B cell (primary cell): ENCODE data around the gene KCNS1. TPM values are rescaled to one million over a fixed set of nuclear protein-coding genes. Genes with fewer than 3 reads are reported as not detected.

Experiments
- ATAC-seq: fragments of 200-7000 bp; cut with Tn5 transposase; one replicate; pipeline ENCODE4 v1.10.0; 2021; ENCODE audit warnings: low read depth, mild to moderate bottlenecking, moderate number of reproducible peaks, moderate library complexity
- CTCF ChIA-PET: fragments of 350-600 bp; sonication (Branson Sonifier 250); formaldehyde crosslinking; loops from one replicate; lab custom pipeline; 2021; ENCODE audit warnings: antibody characterized with exemption, inconsistent platforms; lab: Charles Lee
- POLR2A ChIA-PET: fragments of 350-600 bp; sonication (Branson Sonifier 250); formaldehyde crosslinking; loops from one replicate; lab custom pipeline; 2021; ENCODE audit warnings: antibody characterized with exemption; lab: Charles Lee
- DNase-seq: peaks from one replicate; pipeline ENCODE4 v3.0.0; 2013
- H2AFZ ChIP-seq: 2 replicates; pipeline ENCODE4 v1.6.1; 2012; ENCODE audit warnings: mild to moderate bottlenecking, low read depth, low read length; ENCODE audit not compliant: insufficient read depth, poor library complexity, severe bottlenecking
- H3K27ac ChIP-seq, 2 donors: 1 replicate in 1 of 2; 2 replicates in 1 of 2; pipeline ENCODE4 v1.5.1; 2012 to 2013; ENCODE audit warnings: low read length in 2 of 2, mild to moderate bottlenecking in 2 of 2, moderate library complexity in 1 of 2
- H3K27me3 ChIP-seq, 4 experiments: fragments of 200-600 bp in 1 of 4; sonication (generic) in 1 of 4; replicated peaks in 1 of 4; 1 replicate in 2 of 4; 2 replicates in 2 of 4; pipeline versions ENCODE4 v1.6.1 to v1.7.0; 2013 to 2016; ENCODE audit warnings: low read length in 3 of 4, mild to moderate bottlenecking in 2 of 4, mixed read lengths in 1 of 4, moderate library complexity in 1 of 4; ENCODE audit not compliant: insufficient read depth in 4 of 4, control insufficient read depth in 3 of 4; ENCODE audit errors: control extremely low read depth in 1 of 4
- H3K36me3 ChIP-seq, 2 experiments: replicated peaks in 1 of 2; 1 replicate in 1 of 2; 2 replicates in 1 of 2; pipeline versions ENCODE4 v1.6.1 to v1.7.1; 2013; ENCODE audit warnings: low read length in 1 of 2; ENCODE audit not compliant: insufficient read depth in 2 of 2, control insufficient read depth in 1 of 2; ENCODE audit errors: control extremely low read depth in 1 of 2, extremely low read depth in 1 of 2
- H3K4me1 ChIP-seq, 2 donors: fragments of 200-600 bp in 1 of 2; sonication (generic) in 1 of 2; 1 replicate in 1 of 2; 2 replicates in 1 of 2; pipeline versions ENCODE4 v1.5.1 to v1.6.1; 2013 to 2017; ENCODE audit warnings: low read length in 2 of 2; ENCODE audit not compliant: control insufficient read depth in 2 of 2, insufficient read depth in 2 of 2
- H3K4me2 ChIP-seq: replicated peaks from 2 replicates; pipeline ENCODE3; 2012; ENCODE audit warnings: mild to moderate bottlenecking, low read depth, low read length; ENCODE audit not compliant: poor library complexity, severe bottlenecking
- H3K4me3 ChIP-seq, 5 experiments: fragments of 200-600 bp in 1 of 5; sonication (generic) in 1 of 5; 1 replicate in 3 of 5; 2 replicates in 2 of 5; pipeline versions ENCODE4 v1.5.1 to v1.7.0; 2011 to 2016; ENCODE audit warnings: low read length in 4 of 5, mild to moderate bottlenecking in 4 of 5, low read depth in 2 of 5, control low read depth in 1 of 5, moderate library complexity in 1 of 5; ENCODE audit not compliant: insufficient read depth in 1 of 5; ENCODE audit errors: control extremely low read depth in 1 of 5, extremely low read depth in 1 of 5
- H3K79me2 ChIP-seq: fragments of 200-600 bp; sonication (generic); one replicate; pipeline ENCODE4 v1.6.0; 2016; ENCODE audit warnings: low read length; ENCODE audit not compliant: control insufficient read depth, insufficient read depth
- H3K9ac ChIP-seq: fragments of 200-600 bp; sonication (generic); 2 replicates; pipeline ENCODE4 v1.6.1; 2017; ENCODE audit warnings: mild to moderate bottlenecking, low read length, moderate library complexity
- H3K9me3 ChIP-seq, 3 donors: one replicate each; pipeline versions ENCODE4 v1.6.1 to v1.7.1; 2013; ENCODE audit warnings: low read length in 2 of 3; ENCODE audit not compliant: control insufficient read depth in 2 of 3, insufficient read depth in 1 of 3; ENCODE audit errors: control extremely low read depth in 1 of 3
- H4K20me1 ChIP-seq: 2 replicates; pipeline ENCODE4 v1.6.0; 2012; ENCODE audit warnings: mild to moderate bottlenecking, low read length; ENCODE audit not compliant: insufficient read depth, control insufficient read depth, poor library complexity, severe bottlenecking
- H3K27ac Mint-ChIP-seq: one replicate; pipeline ENCODE4 v1.8.0; 2021; ENCODE audit warnings: mixed read lengths
- H3K27me3 Mint-ChIP-seq: one replicate; pipeline ENCODE4 v1.8.0; 2021; ENCODE audit warnings: mixed read lengths
- H3K4me1 Mint-ChIP-seq: one replicate; pipeline ENCODE4 v1.8.0; 2021; ENCODE audit warnings: mixed read lengths
- H3K4me3 Mint-ChIP-seq: one replicate; pipeline ENCODE4 v1.8.0; 2021; ENCODE audit warnings: mixed read lengths
- H3K9me3 Mint-ChIP-seq: one replicate; pipeline ENCODE4 v1.8.0; 2022; ENCODE audit warnings: mixed read lengths; ENCODE audit not compliant: insufficient read depth
- EZH2 ChIP-seq: IDR thresholded peaks from 2 replicates; pipeline ENCODE4 v1.6.1; 2012; ENCODE audit warnings: borderline replicate concordance, low read depth, mild to moderate bottlenecking, moderate library complexity, low read length; ENCODE audit not compliant: insufficient read depth, poor library complexity, severe bottlenecking
- WGBS: methylation state at CpG from one replicate; pipeline ENCODE4 v1.1.5; 2013; ENCODE audit warnings: missing lambda C conversion rate; ENCODE audit not compliant: insufficient coverage; 5-methylcytosine and 5-hydroxymethylcytosine counted together
- intact Hi-C: fragments of 100-400 bp; cut with micrococcal nuclease; formaldehyde crosslinking; loops from one replicate; pipeline ENCODE4 v1.10.0; 2022
- polyA plus RNA-seq: library from polyadenylated mRNA; depleted of rRNA; stranded (reverse); fragments of >200 nt; gene quantifications from 2 replicates; pipeline ENCODE4 v1.2.3, GENCODE V29; 2012
- total RNA-seq, 2 donors: library from RNA; stranded (reverse); fragments of 120-200 nt in 1 of 2; gene quantifications; 1 replicate in 1 of 2; 2 replicates in 1 of 2; pipeline versions ENCODE4 v1.2.3 to v1.2.4, GENCODE V29; 2013 to 2022
- TF ChIP-seq, protein P1 (sequence below): fragments of 200-600 bp; IDR thresholded peaks from one replicate; pipeline ENCODE4 v1.8.0; 2022; ENCODE audit warnings: antibody characterized with exemption, mild to moderate bottlenecking

KCNS1 gene
- total and polyA plus RNA-seq, 2 donors (not counting 1 experiment from before 2014, with no cell fraction given), result 0.04 TPM; not detected in 1

DNA sequence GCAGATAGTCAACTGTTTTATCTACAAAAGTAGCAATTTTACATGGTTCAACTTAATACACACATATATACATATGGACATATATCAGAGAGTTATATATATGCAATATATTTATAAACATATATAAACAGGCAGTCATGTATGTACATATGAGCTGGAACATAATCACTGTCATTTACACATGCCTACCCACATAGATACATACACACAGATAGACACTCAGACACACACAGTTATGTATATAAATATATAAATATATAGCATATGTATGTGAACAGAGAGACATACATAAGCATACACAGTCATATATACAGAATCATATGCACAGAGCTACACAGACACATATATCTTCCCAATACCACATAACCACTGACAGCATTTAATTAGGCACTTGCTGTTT is 11.8 kb upstream of the KCNS1 start:
- no peak for ATAC-seq
- H3K27me3 ChIP-seq, result peaks cover 0 to 2% (median 0%) of the 10 kb centered on the region in 4 experiments
- no peak overlapping the region for H3K27ac ChIP-seq
- H3K4me1 ChIP-seq, result no peaks in the 10 kb centered on the region
- H3K9me3 ChIP-seq, result no peaks in the 10 kb centered on the region
- H3K9me3 Mint-ChIP-seq, result no peaks in the 10 kb centered on the region
- no peak overlapping the region for H3K27ac Mint-ChIP-seq
- POLR2A ChIA-PET, result no interaction called here
- H3K27me3 Mint-ChIP-seq, result peaks cover 8% of the 10 kb centered on the region
- no peak overlapping the region for H3K4me3 ChIP-seq
- H3K4me2 ChIP-seq, result no peak overlapping the region
- H3K4me1 Mint-ChIP-seq, result no peaks in the 10 kb centered on the region
- DNase-seq, result no peak
- CTCF ChIA-PET, result interaction anchor here (0.8 to 4.5 kb wide), 10 partner anchors 8 to 429 kb away, joined by 3 to 32 read pairs (median 4); no protein-coding TSS in a partner anchor
- no peak overlapping the region for H3K9ac ChIP-seq
- H3K36me3 ChIP-seq, result no peaks in the 10 kb centered on the region
- intact Hi-C loops, result loop anchor here (1.0 kb wide), 1 partner anchor 68 kb away; no protein-coding TSS in a partner anchor
- H3K79me2 ChIP-seq, result no peaks in the 10 kb centered on the region
- TF ChIP-seq, protein P1, sequence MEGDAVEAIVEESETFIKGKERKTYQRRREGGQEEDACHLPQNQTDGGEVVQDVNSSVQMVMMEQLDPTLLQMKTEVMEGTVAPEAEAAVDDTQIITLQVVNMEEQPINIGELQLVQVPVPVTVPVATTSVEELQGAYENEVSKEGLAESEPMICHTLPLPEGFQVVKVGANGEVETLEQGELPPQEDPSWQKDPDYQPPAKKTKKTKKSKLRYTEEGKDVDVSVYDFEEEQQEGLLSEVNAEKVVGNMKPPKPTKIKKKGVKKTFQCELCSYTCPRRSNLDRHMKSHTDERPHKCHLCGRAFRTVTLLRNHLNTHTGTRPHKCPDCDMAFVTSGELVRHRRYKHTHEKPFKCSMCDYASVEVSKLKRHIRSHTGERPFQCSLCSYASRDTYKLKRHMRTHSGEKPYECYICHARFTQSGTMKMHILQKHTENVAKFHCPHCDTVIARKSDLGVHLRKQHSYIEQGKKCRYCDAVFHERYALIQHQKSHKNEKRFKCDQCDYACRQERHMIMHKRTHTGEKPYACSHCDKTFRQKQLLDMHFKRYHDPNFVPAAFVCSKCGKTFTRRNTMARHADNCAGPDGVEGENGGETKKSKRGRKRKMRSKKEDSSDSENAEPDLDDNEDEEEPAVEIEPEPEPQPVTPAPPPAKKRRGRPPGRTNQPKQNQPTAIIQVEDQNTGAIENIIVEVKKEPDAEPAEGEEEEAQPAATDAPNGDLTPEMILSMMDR, result no peak
- TF ChIP-seq EZH2, result no peak
- no peak overlapping the region for H3K4me3 Mint-ChIP-seq
- H2AFZ ChIP-seq, result no peak overlapping the region
- H4K20me1 ChIP-seq, result no peaks in the 10 kb centered on the region

DNA sequence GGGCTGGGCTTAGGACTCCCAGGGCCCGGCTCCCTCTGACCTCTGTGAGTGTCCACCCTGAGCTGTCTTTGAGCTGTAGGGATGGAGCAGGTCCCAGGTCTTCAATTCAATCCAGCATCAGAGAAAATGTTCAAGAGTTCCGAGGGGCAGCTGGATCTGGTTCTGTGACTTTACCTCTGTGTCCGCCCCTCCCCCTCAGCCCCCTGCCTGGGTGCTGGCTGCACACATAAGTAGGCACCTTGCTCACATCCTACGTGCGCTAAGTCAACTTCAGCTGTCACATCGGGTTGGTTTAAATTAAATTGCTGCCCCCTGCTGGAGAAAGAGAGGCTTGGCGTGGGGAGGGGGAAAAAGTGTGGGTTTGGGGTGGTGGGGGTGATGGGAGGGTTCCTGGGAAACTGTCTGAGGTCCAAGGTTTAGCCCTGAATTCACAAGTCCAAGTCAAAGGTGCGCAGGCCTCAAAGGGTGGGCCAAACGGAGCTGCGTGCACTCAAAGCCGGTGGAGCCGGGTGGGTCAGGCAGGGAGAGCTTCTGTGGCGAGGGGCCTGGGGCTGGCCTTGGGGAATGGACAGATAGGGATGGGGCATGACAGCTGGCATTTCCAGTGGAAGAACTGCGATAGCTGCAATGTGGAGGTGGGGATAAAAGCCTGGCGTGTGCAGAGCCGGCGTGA is 11.0 kb upstream of the KCNS1 start:
- ATAC-seq (no peak), DNase-seq (peak; percentile 47)
- H3K4me1 ChIP-seq, result no peaks in the 10 kb centered on the region
- ChIA-PET POLR2A (interaction anchor here (0.7 kb wide), 1 partner anchor 101 kb away, joined by 4 read pairs; no protein-coding TSS in a partner anchor), CTCF (interaction anchor here (0.8 to 4.5 kb wide), 10 partner anchors 9 to 101 kb away, joined by 3 to 32 read pairs (median 4); no protein-coding TSS in a partner anchor)
- H4K20me1 ChIP-seq, result no peaks in the 10 kb centered on the region
- H3K27me3 Mint-ChIP-seq, result peaks cover 6% of the 10 kb centered on the region
- H3K9me3 ChIP-seq, result no peaks in the 10 kb centered on the region
- H2AFZ ChIP-seq, result no peak overlapping the region
- H3K4me3 Mint-ChIP-seq, result no peak overlapping the region
- no peak overlapping the region for H3K27ac Mint-ChIP-seq
- WGBS, result 77% methylated on average over 12 of the region's 17 CpGs
- H3K4me3 ChIP-seq, result no peak overlapping the region
- H3K79me2 ChIP-seq, result no peaks in the 10 kb centered on the region
- TF ChIP-seq, protein P1, result peak; percentile 53
- no peak for TF ChIP-seq EZH2
- no peak overlapping the region for H3K27ac ChIP-seq
- intact Hi-C loops, result loop anchor here (1.0 kb wide), 1 partner anchor 68 kb away; no protein-coding TSS in a partner anchor
- H3K4me2 ChIP-seq, result no peak overlapping the region
- H3K9ac ChIP-seq, result no peak overlapping the region
- no peaks in the 10 kb centered on the region for H3K9me3 Mint-ChIP-seq
- H3K27me3 ChIP-seq, result peaks cover 0 to 5% (median 0%) of the 10 kb centered on the region in 4 experiments
- H3K36me3 ChIP-seq, result no peaks in the 10 kb centered on the region
- no peaks in the 10 kb centered on the region for H3K4me1 Mint-ChIP-seq
